ENCODE results near the gene DUSP6. TPM values are rescaled to one million over a fixed set of nuclear protein-coding genes. Genes with fewer than 3 reads are reported as not detected.
A peak's percentile ranks its signal among the peaks of the same experiment; 100 is the strongest.

DUSP6 gene
- total and polyA plus RNA-seq, 10 of the 15 experiments (the other 5 are each of a cell fraction or from before 2014, with no cell fraction given), result 0.02 to 0.69 (median 0.07) TPM; not detected in 1

DNA sequence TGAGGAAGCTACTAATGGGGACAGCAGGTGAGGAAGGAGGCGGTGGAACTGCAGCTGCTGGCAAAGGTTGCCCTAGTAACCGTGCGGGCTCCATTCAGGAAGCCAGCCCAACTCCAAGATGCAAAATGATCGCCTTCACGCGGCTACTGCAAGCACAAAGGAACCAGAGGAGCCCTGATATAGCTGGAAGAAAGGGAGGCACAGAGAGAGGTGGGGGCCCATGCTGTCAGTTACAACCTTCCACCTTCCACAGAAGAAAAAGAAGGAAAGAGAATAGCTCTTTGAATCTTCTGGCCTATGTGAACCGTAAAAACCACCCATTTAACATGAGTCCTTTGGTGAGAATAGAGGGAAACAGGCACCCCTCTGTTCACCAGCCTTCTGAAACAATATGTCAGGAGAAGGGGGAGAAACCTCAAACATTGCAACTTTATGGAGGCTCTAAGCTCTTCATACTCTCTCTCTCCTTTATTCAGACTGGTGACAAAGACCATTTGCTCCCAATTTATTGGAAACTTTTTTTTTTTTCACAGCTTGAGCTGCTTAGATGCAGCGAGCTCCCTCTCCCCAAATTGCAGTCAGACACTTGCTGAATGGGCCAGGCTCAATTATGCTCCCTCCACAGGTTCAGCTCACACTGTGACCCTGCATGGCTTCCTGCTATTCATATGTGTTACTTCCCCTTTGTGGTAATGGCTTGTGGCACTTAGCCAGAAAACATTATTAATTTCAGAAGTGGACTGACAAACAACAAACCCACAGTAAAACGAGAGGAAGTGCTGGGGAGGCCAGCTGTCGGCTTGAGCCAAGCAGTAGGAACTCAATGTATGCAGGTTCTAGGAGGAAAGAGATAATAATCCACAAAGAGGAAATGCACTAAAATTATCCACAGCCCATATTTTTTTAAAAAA lies 6.2 kb downstream of the DUSP6 start (continued):
- peak; percentile 94 for TF ChIP-seq DPF2 (IDR thresholded peaks at IDR 0.05)
- TF ChIP-seq JUND (IDR thresholded peaks at IDR 0.05; ENCODE audit: low read depth, low read length), result peak; percentile 59; the same call in 1 of the 2 replicates
- TF ChIP-seq POU2F2 (IDR thresholded peaks at IDR 0.05; ENCODE audit: borderline replicate concordance, low read depth, low read length), result peak; percentile 49; the same call in 2 of the 3 replicates
- peak; percentile 90 for TF ChIP-seq NR2F1 (conservative IDR thresholded peaks at IDR 0.05)
- no peak for TF ChIP-seq TARDBP (IDR thresholded peaks at IDR 0.05; ENCODE audit: borderline replicate concordance)
- peak; percentile 79; the same call in 1 of the 2 replicates for TF ChIP-seq PML (IDR thresholded peaks at IDR 0.05; ENCODE audit: low read length)
- peak; percentile 92 for TF ChIP-seq IKZF1 (conservative IDR thresholded peaks at IDR 0.05)
- no peak; the same call in 1 of the 2 replicates for TF ChIP-seq RAD51 (IDR thresholded peaks at IDR 0.05)
- TF ChIP-seq EP300 (IDR thresholded peaks at IDR 0.05; ENCODE audit: borderline replicate concordance in 1 of 2, control insufficient read depth in 1 of 2, low read depth in 2 of 2, low read length in 2 of 2), result peak; percentile 24 to 52; a peak in 2 of 4 replicates
- TF ChIP-seq ZBED1 (IDR thresholded peaks at IDR 0.05; ENCODE audit: borderline replicate concordance), result peak; percentile 89
- TF ChIP-seq BCL3 (IDR thresholded peaks at IDR 0.05; ENCODE audit: borderline replicate concordance, insufficient read depth, low read depth, low read length, poor library complexity, severe bottlenecking), result peak; percentile 65
- TF ChIP-seq BHLHE40 (IDR thresholded peaks at IDR 0.05; ENCODE audit: borderline replicate concordance in 1 of 2, low read depth in 2 of 2, low read length in 1 of 2), result peak; percentile 68; a peak in 3 of 4 replicates
- no peak for TF ChIP-seq RFX5 (IDR thresholded peaks at IDR 0.05; ENCODE audit: low read depth, low read length)
- TF ChIP-seq CHD4 (IDR thresholded peaks at IDR 0.05), result no peak
- TF ChIP-seq ELK1 (IDR thresholded peaks at IDR 0.05; ENCODE audit: low read depth, low read length), result no peak
- TF ChIP-seq MTA3 (IDR thresholded peaks at IDR 0.05; ENCODE audit: borderline replicate concordance, low read length), result peak; percentile 91; the same call in 1 of the 2 replicates
- TF ChIP-seq RUNX3 (IDR thresholded peaks at IDR 0.05; ENCODE audit: low read length), result peak; percentile 99
- peak; percentile 78 for TF ChIP-seq CREM (IDR thresholded peaks at IDR 0.05; ENCODE audit: low read depth)
